ENCODE results near the gene ADAMTS6.

ADAMTS6 gene

GRCh38 chr5:65279603-65280002 is 202.1 kb downstream of the ADAMTS6 start:
- no peak for DNase-seq (ENCODE audit: low spot score)

GRCh38 chr5:65276178-65276890 is 205.4 kb downstream of the ADAMTS6 start:
- no peak for DNase-seq (ENCODE audit: low spot score)

- no peak for DNase-seq (ENCODE audit: low spot score)
Measured at GRCh38 chr5:65271906-65272305, 209.8 kb downstream of the ADAMTS6 start.

GRCh38 chr5:65268525-65268924 is 213.2 kb downstream of the ADAMTS6 start:
- no peak for DNase-seq (ENCODE audit: low spot score)

- DNase-seq (ENCODE audit: low spot score), result no peak
Measured at GRCh38 chr5:65264420-65264819, 217.3 kb downstream of the ADAMTS6 start.

GRCh38 chr5:65263321-65263720 is 218.4 kb downstream of the ADAMTS6 start:
- DNase-seq (ENCODE audit: low spot score), result no peak

- peak; percentile 27 for DNase-seq (ENCODE audit: low spot score)
Measured at GRCh38 chr5:65262649-65263059, 219.1 kb downstream of the ADAMTS6 start.

GRCh38 chr5:65262096-65262495 is 219.6 kb downstream of the ADAMTS6 start:
- DNase-seq (ENCODE audit: low spot score), result peak; percentile 2

- DNase-seq (ENCODE audit: low spot score), result no peak
Measured at GRCh38 chr5:65261499-65261898, 220.2 kb downstream of the ADAMTS6 start.

GRCh38 chr5:65255294-65255693 is 226.4 kb downstream of the ADAMTS6 start:
- DNase-seq (ENCODE audit: low spot score), result no peak

GRCh38 chr5:65252977-65253376 is 228.7 kb downstream of the ADAMTS6 start:
- no peak for DNase-seq (ENCODE audit: low spot score)

- no peak for DNase-seq (ENCODE audit: low spot score)
Measured at GRCh38 chr5:65248896-65249295, 232.8 kb downstream of the ADAMTS6 start.

GRCh38 chr5:65247594-65247993 is 234.1 kb downstream of the ADAMTS6 start:
- no peak for DNase-seq (ENCODE audit: low spot score)

- no peak for DNase-seq (ENCODE audit: low spot score)
Measured at GRCh38 chr5:65246741-65247140, 235.0 kb downstream of the ADAMTS6 start.

GRCh38 chr5:65244031-65244430 is 237.7 kb downstream of the ADAMTS6 start:
- no peak for DNase-seq (ENCODE audit: low spot score)

- no peak for DNase-seq (ENCODE audit: low spot score)
Measured at GRCh38 chr5:65243161-65243560, 238.6 kb downstream of the ADAMTS6 start.

GRCh38 chr5:65229841-65230240 is 251.9 kb downstream of the ADAMTS6 start:
- no peak for DNase-seq (ENCODE audit: low spot score)

- no peak for DNase-seq (ENCODE audit: low spot score)
Measured at GRCh38 chr5:65213921-65214525, 267.7 kb downstream of the ADAMTS6 start.

GRCh38 chr5:65209341-65209740 is 272.4 kb downstream of the ADAMTS6 start:
- DNase-seq (ENCODE audit: low spot score), result peak; percentile 52

- no peak for DNase-seq (ENCODE audit: low spot score)
Measured at GRCh38 chr5:65204966-65205365, 276.8 kb downstream of the ADAMTS6 start.

GRCh38 chr5:65203746-65204145 is 278.0 kb downstream of the ADAMTS6 start:
- peak; percentile 32 for DNase-seq (ENCODE audit: low spot score)

- DNase-seq (ENCODE audit: low spot score), result no peak
Measured at GRCh38 chr5:65199993-65200675, 281.6 kb downstream of the ADAMTS6 start.

- DNase-seq (ENCODE audit: low spot score), result peak; percentile 56
Measured at GRCh38 chr5:65198456-65199120, 283.1 kb downstream of the ADAMTS6 start.

Measured in hepatic stellate cell (primary cell).